ENCODE data around the gene ARSK. TPM values are rescaled to one million over a fixed set of nuclear protein-coding genes. Genes with fewer than 3 reads are reported as not detected.

The ARSK gene, protein sequence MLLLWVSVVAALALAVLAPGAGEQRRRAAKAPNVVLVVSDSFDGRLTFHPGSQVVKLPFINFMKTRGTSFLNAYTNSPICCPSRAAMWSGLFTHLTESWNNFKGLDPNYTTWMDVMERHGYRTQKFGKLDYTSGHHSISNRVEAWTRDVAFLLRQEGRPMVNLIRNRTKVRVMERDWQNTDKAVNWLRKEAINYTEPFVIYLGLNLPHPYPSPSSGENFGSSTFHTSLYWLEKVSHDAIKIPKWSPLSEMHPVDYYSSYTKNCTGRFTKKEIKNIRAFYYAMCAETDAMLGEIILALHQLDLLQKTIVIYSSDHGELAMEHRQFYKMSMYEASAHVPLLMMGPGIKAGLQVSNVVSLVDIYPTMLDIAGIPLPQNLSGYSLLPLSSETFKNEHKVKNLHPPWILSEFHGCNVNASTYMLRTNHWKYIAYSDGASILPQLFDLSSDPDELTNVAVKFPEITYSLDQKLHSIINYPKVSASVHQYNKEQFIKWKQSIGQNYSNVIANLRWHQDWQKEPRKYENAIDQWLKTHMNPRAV
- total RNA-seq: 10 to 100 TPM in 3 of 9 donors, 1 to 10 TPM in 6; 4.3 to 15.3 (median 8.6) TPM
- polyA plus RNA-seq: 10 to 100 TPM in 1 of 3 donors, 1 to 10 TPM in 2; 2.3 to 13.5 (median 3.3) TPM
- long read RNA-seq, donor 1, transcript ARSK-201 (8 exons, 3,354 nt): major isoform, 5 of 13 reads
- long read RNA-seq, donor 1, partial matches to known transcripts: 7 of 13 reads
- long read RNA-seq, donor 1, other reads (novel, unspliced or antisense): 0 of 13 reads
- long read RNA-seq, donor 2, partial matches to known transcripts: 6 of 7 reads
- long read RNA-seq, donor 2, other reads (novel, unspliced or antisense): 0 of 7 reads
- long read RNA-seq, donor 3, transcript ARSK-201 (8 exons, 3,354 nt): major isoform, 7 of 8 reads
- long read RNA-seq, donor 3, partial matches to known transcripts: 0 of 8 reads
- long read RNA-seq, donor 3, other reads (novel, unspliced or antisense): 0 of 8 reads
- long read RNA-seq, donor 4, transcript ARSK-201 (8 exons, 3,354 nt): major isoform, 6 of 14 reads
- long read RNA-seq, donor 4, partial matches to known transcripts: 7 of 14 reads
- long read RNA-seq, donor 4, other reads (novel, unspliced or antisense): 0 of 14 reads
- long read RNA-seq, donor 5, transcript ARSK-201 (8 exons, 3,354 nt): major isoform, 13 of 17 reads
- long read RNA-seq, donor 5, partial matches to known transcripts: 1 of 17 reads
- long read RNA-seq, donor 5, other reads (novel, unspliced or antisense): 1 of 17 reads
- long read RNA-seq, donor 6, partial matches to known transcripts: 3 of 6 reads
- long read RNA-seq, donor 6, other reads (novel, unspliced or antisense): 2 of 6 reads
- long read RNA-seq, donor 7: 0 reads
- long read RNA-seq, donor 8, transcript ARSK-201 (8 exons, 3,354 nt): major isoform, 6 of 17 reads
- long read RNA-seq, donor 8, partial matches to known transcripts: 9 of 17 reads
- long read RNA-seq, donor 8, other reads (novel, unspliced or antisense): 0 of 17 reads
- long read RNA-seq, donor 9, partial matches to known transcripts: 0 of 2 reads
- long read RNA-seq, donor 9, other reads (novel, unspliced or antisense): 0 of 2 reads
- long read RNA-seq, donor 10, partial matches to known transcripts: 6 of 8 reads
- long read RNA-seq, donor 10, other reads (novel, unspliced or antisense): 0 of 8 reads

DNA sequence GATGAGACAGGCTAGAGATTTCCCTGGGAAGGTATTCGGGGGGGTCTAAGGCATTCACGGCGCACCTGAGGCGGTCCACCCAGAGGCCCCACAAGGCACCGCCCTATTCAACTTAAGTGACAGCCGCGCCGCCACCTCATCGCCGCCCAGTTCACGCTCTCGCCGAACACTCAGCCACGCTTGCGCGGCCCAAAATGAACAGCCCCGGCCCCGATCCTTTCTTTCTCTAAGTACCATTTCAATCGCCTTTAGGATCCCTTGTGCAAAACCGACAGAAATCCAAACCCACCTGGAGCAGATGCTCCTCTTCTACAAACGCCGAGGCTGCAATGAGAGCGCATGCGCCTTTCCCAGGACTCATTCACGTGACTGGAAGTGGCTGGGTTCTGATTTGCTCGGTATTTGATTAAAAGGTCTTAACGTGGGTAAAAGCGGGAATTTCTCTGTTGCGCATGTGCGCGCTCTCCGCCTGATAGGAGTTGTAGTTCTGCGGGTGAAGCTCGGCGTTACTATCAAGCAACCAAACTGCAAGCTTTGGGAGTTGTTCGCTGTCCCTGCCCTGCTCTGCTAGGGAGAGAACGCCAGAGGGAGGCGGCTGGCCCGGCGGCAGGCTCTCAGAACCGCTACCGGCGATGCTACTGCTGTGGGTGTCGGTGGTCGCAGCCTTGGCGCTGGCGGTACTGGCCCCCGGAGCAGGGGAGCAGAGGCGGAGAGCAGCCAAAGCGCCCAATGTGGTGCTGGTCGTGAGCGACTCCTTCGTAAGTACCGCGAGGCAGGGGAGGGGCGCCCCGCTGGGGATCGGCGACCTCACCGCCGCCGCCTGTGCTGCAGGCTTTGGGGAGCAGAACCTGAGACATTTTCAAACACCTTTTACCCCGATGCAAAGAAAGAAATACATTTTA, at the start of gene ARSK, which contains the start of gene SKIC3:
Gene ARSK, plus strand, starts transcription at position 455 of the 902 bp plus-strand sequence. Its CDS starts 178 bp downstream, at position 633.
Gene SKIC3, minus strand, starts transcription at position 331 of the 902 bp plus-strand sequence. CDS start 7,827 bp downstream, outside the sequence.
- Histone ChIP-seq H3K27me3 (no peaks in the 10 kb centered on the region), H3K4me1 (replicated peaks in 1 of 2) (peaks cover 13 to 21% of the 10 kb centered on the region in 2 donors), H3K4me3 (peak within 1 kb of the TSS; percentile 73 to 93 (median 82)), H3K9me3 (replicated peaks in 1 of 3) (peaks cover 0 to under 1% (median 0%) of the 10 kb centered on the region in 3 donors), H3K27ac (peak within 1 kb of the TSS; percentile 70 to 93 (median 84)), H3K36me3 (replicated peaks in 1 of 2) (peaks cover 0 to 5% of the 10 kb centered on the region in 2 donors)
- 0 to 1% (median 0%) methylated on average over 44 to 63 of the region's 63 CpGs for WGBS, 4 donors
- TF ChIP-seq, protein P1, sequence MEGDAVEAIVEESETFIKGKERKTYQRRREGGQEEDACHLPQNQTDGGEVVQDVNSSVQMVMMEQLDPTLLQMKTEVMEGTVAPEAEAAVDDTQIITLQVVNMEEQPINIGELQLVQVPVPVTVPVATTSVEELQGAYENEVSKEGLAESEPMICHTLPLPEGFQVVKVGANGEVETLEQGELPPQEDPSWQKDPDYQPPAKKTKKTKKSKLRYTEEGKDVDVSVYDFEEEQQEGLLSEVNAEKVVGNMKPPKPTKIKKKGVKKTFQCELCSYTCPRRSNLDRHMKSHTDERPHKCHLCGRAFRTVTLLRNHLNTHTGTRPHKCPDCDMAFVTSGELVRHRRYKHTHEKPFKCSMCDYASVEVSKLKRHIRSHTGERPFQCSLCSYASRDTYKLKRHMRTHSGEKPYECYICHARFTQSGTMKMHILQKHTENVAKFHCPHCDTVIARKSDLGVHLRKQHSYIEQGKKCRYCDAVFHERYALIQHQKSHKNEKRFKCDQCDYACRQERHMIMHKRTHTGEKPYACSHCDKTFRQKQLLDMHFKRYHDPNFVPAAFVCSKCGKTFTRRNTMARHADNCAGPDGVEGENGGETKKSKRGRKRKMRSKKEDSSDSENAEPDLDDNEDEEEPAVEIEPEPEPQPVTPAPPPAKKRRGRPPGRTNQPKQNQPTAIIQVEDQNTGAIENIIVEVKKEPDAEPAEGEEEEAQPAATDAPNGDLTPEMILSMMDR (IDR thresholded peaks at IDR 0.05): peak in 5 of 6 experiments; percentile 30 to 51 (median 31)
- TF ChIP-seq POLR2A (IDR thresholded peaks at IDR 0.05): peak; percentile 87 to 98
- DNase-seq: peak; percentile 92 to 99 (median 97)
- intact Hi-C loops (cut with DNase I): no loop called here

DNA sequence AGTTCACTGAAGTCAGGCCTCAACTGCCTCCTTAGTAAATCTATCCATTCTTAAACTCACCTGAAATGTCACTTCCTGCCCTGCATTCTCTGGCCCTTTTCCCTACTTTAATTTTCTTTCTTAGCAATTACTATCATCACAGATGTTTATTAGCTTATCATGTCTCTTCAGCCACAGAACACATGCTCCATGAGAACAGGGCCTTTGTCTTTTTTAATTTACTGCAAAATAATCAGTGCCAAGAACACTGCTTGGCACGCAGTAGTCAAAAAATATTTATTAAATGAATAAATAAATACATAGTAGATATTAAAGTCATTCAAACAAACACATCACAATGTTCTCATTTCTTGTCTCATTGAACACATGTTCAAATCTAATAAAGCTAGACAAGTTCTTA, 46.4 kb upstream of the ARSK start:
- H3K36me3 ChIP-seq (replicated peaks in 1 of 2): peaks cover 0 to 45% of the 10 kb centered on the region in 2 donors
- H3K27me3 ChIP-seq: no peaks in the 10 kb centered on the region
- no peak overlapping the region for H3K4me3 ChIP-seq
- no peaks in the 10 kb centered on the region for H3K9me3 ChIP-seq (replicated peaks in 1 of 3)
- intact Hi-C loops (cut with DNase I): no loop called here
- DNase-seq: no peak
- H3K27ac ChIP-seq: no peak overlapping the region
- 36 to 55% (median 52%) methylated on average over 1 of the region's 1 CpG for WGBS, 4 donors
- H3K4me1 ChIP-seq (replicated peaks in 1 of 2): no peaks in the 10 kb centered on the region
- TF ChIP-seq, protein P1 (IDR thresholded peaks at IDR 0.05): no peak
- no peak for TF ChIP-seq POLR2A (IDR thresholded peaks at IDR 0.05)

DNA sequence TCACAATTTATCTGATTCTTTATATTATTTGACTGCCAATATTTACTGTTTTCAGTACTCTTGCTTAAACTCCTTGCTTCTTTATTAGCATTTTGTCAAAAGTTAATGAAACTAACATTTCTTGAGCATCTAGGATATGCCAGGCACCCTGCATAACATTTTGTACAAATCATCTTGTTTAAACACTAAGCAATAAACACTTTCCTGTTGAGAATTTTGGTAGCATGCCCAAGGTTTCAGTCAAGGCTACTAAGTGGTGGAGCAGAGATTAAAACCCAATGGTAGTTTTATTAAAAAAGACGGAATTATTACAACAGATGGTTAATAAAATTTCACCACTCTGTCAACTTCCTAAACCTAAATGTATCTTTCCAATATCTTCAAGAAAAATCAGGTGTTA, 43.3 kb upstream of the ARSK start:
- no peaks in the 10 kb centered on the region for H3K9me3 ChIP-seq (replicated peaks in 1 of 3)
- no peak overlapping the region for H3K27ac ChIP-seq
- WGBS, 4 donors: 42 to 59% (median 49%) methylated on average over 1 of the region's 1 CpG
- H3K4me3 ChIP-seq: no peak overlapping the region
- TF ChIP-seq, protein P1 (IDR thresholded peaks at IDR 0.05): no peak
- no peak for TF ChIP-seq POLR2A (IDR thresholded peaks at IDR 0.05)
- peaks cover 0 to 46% of the 10 kb centered on the region in 2 donors for H3K36me3 ChIP-seq (replicated peaks in 1 of 2)
- no peaks in the 10 kb centered on the region for H3K4me1 ChIP-seq (replicated peaks in 1 of 2)
- peak in 1 of 7 donors; percentile 6 for DNase-seq
- intact Hi-C loops (cut with DNase I): no loop called here
- H3K27me3 ChIP-seq: no peaks in the 10 kb centered on the region
